ENCODE measurements around the gene ABCA3.

Gene ABCA3

DNA sequence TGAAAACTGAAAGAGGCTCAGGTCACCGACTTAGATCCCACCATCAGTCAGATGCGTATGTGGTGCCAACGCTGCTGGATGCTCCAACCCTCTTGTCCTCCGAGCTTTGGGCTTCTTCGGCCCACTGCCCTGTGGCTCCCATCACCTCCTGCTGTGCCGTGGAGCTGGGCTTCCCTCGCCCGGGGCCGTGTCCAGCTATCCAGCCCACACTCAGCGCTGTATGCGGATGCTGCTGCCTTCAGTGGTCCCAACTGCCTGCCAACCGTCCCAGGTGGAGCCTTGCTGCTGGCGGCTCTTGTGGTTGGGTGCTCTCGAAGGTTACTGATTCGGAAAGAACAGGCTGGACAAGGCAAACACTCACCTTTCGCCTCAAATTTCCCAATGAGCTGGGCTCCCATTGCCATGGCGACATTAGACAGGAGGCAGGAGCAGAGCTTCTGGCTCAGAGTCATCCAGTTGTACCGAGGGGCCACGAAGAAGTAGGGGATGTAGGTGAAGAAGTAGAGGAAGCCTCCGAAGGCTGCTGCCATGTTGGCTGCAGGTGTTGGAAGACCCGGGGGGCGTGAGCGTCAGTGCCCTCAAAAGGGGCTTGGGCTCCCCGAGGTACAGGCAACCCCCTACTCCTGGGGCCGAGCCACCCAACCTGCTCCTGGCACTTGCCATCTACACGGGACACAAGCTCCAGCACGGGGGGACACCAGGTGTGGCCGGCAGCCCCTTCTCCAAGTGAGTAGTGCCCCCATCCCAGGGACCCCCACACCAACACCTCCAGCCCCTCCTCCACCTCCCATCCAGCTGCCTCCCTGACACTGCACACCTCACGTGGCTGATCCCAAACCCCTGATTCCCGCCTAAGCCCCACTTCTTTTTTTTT, 32.2 kb downstream of the ABCA3 start:
- DNase-seq, result no peak

DNA sequence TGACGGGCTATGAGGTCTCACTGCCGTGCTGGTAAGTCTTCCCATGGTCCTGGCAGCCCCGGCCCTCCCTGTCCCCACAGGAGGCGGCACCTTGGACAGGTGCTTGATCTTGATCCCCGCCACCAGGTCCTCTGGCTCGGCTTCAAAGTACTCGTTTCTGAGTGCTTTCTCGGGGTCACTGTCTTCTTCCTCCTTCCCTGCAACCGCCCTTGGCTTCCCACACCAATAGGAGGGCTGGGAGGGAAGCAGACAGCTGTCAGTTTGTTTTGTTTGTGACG, 40.7 kb downstream of the ABCA3 start:
- no peak for DNase-seq

DNA sequence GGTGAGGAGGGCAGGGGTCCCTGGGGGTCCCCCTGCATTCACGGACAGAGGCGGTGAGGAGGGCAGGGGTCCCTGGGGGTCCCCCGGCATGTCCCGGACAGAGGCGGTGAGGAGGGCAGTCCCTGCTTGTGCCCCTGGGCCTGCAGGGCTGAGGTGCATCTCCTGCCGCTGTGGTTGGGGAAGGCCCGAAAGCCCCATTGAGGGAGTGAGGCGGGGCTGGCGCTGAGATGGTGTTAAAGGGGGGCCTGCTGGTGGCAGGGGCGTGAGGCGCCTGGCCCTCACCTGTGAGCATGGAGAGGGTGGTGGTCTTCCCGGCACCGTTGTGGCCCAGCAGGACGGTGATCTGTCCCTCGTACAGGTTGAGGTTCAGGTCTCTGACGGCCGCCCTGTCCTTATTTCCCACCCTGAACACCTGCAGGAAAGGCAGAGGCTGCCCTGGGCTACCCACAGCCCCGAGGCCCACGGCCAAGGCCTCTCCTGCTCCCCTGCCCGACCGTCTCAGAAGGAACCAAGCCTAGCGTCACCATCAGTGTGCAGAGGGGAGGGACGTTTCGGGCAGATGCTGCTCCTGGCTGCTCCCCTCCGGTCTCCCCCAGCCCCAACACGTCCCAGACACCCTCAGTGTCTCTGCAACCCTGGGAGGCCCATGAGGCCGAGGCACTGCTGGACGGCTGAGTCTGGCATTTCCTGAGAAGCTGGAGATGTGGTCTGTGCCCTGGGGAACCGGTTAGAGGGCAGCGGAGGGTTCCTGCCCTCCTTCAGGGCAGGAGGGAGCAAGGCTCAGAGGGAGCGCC, 41.2 kb downstream of the ABCA3 start:
- no peak for DNase-seq

DNA sequence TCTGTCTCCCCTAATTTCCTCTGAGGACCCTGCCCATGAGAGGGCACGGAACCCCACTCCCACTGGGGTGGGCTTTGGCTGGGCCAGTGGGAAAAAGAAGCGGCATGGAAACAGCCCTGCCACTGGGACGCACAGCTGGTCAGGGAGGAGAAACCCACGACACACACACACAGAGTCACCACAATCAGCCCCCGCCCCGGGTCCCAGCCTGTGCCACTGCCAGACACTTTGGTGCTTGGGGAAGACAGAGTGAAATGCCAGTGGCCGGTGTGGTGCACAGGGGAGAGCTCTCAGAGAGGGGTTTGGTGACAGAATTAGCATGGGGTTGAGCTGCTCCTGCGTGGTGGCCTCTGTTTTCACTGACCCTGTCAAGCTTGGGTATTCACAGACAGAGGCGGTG, 41.9 kb downstream of the ABCA3 start:
- no peak for DNase-seq

- no peak for DNase-seq
Observed at GRCh38 chr16:2297506-2297860, 43.0 kb downstream of the ABCA3 start.

- no peak for DNase-seq
Observed at GRCh38 chr16:2296661-2297505, 43.6 kb downstream of the ABCA3 start.

- DNase-seq, result no peak
Observed at GRCh38 chr16:2295056-2295798, 45.3 kb downstream of the ABCA3 start.

- no peak for DNase-seq
Observed at GRCh38 chr16:2292221-2292620, 48.3 kb downstream of the ABCA3 start.

GRCh38 chr16:2289282-2289681, 51.2 kb downstream of the ABCA3 start:
- no peak for DNase-seq

DNA sequence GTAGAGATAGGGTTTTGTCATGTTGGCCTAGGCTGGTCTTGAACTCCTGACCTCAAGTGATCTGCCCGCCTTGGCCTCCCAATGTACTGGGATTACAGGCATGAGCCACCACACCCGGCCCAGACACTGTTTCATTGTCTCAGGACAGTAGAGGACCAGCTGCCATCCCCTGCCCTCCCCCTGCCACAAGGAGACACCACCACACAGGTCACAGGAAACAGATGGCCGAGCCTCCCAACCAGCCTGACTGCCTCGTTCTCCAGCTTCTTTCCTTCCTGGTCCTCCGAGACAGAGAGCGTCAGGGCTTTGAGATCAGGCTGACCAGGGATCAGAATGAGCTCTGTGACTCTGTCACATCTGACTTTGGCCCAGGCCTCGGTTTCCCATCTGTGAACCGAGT, 51.8 kb downstream of the ABCA3 start:
- no peak for DNase-seq

DNA sequence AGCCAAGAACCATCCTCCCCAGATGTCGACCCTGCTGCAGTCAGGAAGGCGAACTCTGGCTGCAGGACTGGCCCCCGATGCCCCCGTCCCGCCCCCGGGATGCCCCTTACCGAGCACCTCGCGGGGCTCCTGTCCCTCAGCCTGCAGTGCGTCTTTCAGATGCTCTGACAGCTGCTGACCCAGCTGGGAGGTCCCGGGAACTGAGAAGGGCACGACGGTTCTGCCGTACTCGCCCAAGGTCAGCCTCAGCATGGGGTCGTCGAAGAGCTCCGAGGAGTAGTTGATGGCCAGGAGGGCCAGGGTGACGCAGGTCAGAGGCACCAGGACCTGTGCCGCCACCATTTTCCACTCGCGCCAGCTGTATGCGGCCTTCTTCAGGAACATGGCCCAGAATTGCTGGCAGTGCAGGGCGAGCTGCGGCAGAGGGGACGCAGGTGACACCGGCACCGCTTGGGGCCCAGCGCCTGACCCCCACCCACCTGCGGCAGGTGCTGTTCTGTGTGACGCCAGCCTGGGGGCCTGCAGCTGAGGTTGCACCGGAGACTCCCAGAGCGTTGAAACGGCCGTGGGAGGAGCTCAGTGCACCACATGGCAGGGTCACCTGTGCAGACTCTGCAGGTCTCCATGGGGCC, 52.5 kb downstream of the ABCA3 start:
- no peak for DNase-seq

- DNase-seq, result no peak
Observed at GRCh38 chr16:2286550-2286949, 54.0 kb downstream of the ABCA3 start.

DNA sequence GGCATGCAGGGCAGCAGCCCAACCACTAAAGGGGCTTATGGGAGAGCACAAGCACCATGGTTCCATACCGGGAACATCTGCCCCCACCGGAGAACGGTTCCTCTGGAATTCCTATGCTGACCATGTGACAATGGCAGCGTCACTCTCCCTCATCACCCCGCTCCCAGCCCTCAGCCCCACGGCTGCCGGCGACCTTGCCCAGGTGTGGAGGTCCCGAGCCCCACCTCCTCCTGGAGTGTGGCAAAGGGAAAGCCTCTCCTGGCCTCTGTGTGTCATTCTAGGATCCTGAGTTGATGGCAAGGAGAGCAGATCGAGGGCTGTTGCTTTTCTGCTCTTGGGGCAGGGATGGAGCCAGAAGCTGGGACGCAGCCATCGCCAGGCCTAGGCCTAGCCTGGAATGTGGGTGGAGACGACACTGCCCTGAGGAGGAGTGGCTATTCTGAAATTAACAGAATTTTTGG, 54.8 kb downstream of the ABCA3 start:
- DNase-seq, result no peak

DNA sequence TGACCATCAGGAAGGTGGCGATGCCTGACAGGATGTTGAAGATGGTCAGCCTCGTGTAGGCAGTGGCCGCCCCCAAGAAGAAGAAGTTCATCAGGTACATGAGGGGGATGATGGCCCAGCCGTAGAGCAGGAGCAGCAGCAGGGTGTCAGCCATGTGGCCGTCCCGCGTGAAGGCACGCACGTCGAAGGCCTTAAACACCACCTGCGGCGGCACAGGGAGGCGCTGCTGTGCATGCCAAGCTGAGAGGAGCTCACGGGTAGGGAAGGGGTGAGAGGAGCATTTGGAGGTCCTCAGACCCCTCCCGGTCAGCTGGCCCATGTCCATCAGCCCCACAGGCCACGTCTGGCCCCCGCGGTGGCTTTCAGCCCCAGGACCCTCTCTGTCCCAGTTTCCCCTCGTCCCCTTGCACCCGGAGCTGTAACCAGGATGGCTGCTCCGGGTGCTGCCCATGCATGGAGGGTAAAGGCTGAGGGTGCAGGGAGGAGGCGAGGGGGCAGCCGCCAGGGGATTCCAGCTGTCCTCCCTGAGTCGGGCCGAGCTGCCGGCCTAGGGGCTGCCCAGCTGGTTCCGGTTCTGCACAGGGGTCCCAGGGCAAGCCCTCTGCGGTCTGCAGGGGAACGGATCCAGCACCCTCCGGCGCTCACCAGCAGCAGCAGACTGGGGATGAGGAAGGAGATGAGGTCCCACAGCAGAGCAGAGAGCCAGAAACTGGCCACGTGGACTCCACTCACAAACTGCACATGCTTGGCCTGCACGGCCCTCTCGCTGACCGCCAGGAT, 55.5 kb downstream of the ABCA3 start:
- DNase-seq, result no peak

GRCh38 chr16:2284001-2284770, 56.3 kb downstream of the ABCA3 start:
- no peak for DNase-seq

DNA sequence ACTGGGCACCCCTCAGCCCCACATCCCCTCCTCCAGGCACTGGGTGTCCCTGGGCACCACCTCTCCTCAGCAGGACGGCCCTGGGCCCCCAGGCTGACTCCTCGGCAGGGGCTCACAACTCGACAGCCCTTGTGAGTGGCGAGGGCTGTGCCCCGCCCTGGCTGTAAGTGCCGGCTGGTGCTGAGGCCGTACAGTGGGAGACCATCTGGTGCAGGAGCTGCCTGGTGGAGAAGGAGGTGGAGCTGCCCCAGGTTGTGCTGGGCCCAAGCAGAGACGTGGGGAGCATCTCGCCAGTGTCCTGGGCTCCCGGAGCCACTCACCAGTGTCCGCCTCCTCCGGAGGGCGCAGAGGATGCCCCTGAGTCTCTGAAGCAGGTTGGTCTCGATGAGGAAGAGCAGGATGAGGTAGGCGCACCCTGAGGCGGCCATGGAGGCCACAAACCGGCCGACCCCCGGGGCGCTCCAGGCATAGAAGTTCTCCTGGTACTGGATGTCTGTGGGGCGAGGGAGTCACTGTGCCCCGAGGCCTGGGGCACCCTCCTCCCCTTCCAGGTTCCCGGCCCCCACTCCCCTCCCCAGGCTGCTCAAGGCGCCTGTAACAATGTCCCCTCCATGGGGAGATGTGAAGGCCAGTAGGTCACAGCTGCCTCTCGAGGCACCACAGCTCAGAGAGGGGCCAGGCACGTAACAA, 57.5 kb downstream of the ABCA3 start:
- no peak for DNase-seq

GRCh38 chr16:2282262-2282661, 58.3 kb downstream of the ABCA3 start:
- no peak for DNase-seq

- no peak for DNase-seq
Observed at GRCh38 chr16:2280981-2281542, 59.5 kb downstream of the ABCA3 start.

GRCh38 chr16:2280461-2280860, 60.1 kb downstream of the ABCA3 start:
- no peak for DNase-seq
